Stimulated activated CD4-positive, alpha-beta T cell treated with anti-CD3 and anti-CD28 coated beads, Interleukin-12 subunit alpha, Interleukin-12 subunit beta, amount 100 ng/mL, for 24 hours (primary cell): ENCODE data around the gene OCIAD1.
A peak's percentile ranks its signal among the peaks of the same experiment; 100 is the strongest.
"Not testable (repeated sequence)": the region's sequence is repeated elsewhere in the genome, so short reads cannot be mapped to it uniquely, and the experiment has no call there.

Experiments used
- DNase-seq, 2 experiments: peaks; one replicate each; pipeline ENCODE4 v3.0.0-alpha.2; 2020; ENCODE audit warnings: low read depth in 2 of 2

The OCIAD1 gene

DNA sequence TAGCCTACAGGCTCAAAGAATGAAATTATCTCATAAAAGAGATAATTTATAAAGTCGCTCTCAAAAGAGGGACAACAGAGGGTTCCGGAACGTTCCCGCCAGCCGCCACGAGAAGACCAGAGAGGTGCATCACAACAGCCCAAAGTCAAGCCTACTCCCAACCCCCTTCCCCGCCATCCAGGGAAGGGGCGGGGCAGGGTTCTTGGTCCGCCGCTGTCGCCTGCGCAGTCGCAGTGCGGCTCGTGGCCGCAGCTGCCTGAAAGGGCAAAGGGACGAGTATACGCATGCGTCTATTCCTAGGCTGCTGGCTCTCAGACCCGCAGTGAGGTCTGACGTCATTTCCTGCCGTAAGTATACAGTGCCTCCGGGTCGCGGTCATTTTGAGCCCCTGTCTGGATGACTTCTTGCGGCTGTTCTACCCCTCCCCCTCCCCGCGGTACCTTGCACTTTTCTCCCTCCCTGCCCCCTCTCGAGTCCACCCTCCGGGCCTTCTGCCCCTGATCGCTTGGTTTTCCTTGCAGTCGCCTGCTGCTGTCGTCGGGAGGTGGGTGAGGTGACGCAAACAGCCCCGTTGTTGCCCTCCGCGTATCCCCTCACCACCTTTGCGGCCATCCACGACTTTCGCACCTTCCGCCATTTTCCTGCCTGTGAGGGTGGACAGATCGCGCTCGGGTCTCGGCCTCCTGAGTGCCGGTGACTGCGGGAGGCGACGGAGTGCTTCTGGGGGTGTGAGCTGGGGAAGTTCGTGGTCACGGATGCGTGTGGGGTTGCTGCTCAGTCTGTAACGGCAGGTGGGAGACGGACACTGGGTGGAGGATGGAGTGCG is at the start of gene OCIAD1:
Gene OCIAD1 (plus strand): TSS at position 383 of the 826 bp plus-strand sequence. CDS start 1,537 bp downstream, outside the sequence.
- DNase-seq = peak; percentile 87 to 89

DNA sequence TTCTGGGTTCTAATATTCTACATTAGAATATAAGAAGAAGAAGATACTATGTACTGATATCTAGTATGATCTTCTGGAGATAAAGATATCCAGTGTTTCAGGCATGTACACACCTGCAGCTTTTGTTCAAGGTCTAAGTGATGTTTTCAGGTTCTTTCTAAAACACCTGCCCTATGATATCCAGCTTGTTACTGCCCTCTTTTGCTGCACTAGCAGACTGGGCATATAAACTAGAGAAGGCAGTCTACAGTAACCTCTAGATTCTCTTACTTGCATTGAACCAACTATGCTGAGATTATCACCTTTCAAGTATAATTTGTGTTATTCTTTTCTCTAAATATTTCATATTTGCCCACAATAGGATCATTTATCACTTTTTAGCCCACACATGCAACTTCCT is 48.9 kb upstream of the OCIAD1 start:
- no peak for DNase-seq

- DNase-seq = no peak
Observed at GRCh38 chr4:48785302-48785701, 45.6 kb upstream of the OCIAD1 start.

DNA sequence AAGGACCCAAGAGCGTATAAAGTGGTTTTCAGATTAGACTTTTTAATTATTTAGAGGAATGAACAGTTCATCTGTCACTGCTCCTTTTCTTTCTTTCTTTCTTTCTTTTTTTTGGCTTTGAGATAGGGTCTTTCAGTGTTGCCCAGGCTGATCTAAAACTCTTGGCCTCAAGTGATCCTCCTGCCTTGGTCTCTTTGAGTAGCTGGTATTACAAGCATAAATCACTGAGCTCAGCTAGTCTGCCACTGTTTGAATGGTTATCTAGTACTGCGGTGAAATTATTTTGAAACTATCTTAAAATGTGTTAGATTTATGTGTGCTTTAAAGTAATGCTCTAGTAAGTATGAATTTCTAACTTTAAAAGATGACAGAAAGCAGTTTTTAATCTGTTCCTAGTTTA is 44.3 kb upstream of the OCIAD1 start:
- DNase-seq = no peak

DNA sequence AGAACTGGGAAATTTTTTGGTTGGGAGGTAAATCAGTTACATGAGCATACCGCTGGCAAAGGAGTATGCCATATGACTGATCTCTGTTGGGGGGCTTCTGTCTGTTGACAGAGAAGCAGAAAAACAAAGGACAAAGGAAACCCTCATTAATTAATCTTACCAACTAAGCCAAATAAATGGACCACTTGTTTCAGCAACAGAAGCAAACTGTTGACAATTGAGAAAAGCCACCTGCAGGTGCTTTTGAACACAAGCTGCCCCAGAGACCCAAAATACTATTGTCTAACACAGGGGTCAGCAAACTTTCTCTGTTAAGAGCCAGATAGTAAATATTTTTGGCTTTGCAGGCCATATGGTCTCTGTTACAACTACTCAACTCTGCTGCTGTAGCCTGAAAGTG is 43.8 kb upstream of the OCIAD1 start:
- DNase-seq = no peak

DNA sequence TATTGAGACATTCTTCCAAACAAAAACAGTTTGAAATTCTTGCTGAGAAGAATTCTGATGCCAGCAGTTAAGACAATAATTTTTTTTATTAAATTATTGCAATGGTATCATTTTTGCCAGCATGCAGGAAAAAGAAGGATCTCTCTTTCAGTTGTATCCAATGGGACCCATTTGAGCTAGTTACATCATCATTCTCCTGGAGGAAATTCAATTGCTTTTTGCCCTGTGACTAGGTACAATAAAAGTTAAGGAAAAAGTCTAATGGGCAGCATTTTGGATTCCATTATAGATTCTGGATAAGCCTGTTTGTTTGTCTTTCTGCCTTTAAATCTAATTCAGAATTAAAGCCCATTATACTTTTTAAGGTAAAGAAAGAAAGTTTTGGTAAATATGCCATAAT is 40.3 kb upstream of the OCIAD1 start:
- no peak for DNase-seq

DNA sequence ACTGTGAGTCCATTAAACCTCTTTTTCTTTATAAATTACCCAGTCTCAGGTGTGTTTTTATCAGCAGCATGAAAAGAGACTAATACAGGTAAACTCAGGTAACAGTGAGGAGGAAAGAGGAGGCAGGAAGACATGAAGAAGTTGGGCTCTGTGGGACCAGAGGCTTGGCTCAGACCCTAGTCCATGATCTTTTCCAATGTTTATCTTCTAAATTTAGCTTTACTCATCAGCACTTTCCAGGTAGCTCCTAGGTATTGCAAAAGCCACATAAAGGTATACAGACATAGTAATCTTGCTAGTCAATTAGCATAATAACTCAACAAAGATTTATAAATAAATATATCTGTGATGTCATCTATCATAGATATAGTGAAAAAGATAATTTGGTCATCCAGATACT is 39.6 kb upstream of the OCIAD1 start:
- DNase-seq = no peak

DNA sequence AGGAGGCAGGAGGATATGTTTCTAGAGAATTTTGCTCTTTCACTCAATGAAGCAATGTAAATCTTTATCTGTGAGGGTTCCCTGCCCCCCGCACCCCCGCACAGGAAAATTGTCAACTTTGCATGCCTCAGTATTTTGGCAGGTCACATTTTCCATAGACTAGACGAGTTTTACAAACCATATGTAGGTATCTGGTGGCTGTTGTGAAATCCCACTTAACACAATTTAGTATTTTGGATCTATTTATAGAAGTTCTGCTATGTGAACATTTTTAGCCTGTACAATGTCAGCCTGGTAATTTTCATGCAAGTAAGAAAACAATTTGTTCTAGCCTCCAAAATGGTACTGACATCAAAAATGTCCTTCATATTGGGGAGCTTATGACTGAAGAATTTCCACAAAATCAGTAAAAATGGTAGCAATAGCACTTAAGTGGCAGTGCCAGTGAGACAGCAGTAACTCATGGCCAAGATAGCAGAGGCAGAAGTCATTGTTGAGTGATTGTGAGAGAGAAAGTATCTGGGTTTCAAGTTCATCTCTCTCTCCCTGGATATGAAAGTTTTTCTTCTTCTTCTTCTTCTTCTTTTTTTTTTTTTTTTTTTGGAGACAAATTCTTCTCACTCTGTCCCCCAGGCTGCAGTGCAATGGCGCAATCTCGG is 38.4 kb upstream of the OCIAD1 start:
- DNase-seq = no peak

GRCh38 chr4:48795108-48795507 is 35.8 kb upstream of the OCIAD1 start:
- DNase-seq = no peak

DNA sequence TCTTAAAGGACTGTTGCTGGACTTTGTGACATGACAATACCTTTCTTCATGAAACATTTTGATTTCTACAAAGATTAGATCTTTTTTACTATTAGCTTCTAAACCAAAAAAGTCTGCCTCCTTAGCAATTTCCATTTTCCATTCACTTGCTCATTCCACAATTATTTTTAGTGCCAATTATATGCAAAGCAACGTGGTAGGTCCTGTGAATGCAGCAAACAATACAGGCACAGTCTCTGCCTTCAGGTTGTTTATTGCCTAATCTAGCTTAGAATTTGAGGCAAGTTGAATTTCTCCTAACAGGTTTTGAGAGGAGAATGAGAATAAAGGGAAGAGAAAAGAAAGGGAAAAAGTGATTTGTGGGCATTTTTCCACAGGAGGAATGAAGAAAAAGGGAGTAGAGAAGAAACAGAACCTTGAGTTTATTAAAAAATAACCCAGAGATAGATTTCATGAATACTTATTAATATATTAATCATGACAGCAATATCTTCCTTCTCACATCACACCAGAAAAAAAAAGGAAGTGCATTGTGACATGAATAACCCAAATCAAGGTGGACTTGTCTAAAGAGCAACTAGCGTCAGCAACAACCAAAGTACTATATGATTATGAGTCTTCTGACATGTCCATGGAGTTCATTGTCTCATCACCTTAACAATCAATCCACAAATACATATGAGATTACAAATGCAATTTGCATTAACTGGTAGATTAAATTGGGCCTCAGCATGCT is 34.5 kb upstream of the OCIAD1 start:
- no peak for DNase-seq

DNA sequence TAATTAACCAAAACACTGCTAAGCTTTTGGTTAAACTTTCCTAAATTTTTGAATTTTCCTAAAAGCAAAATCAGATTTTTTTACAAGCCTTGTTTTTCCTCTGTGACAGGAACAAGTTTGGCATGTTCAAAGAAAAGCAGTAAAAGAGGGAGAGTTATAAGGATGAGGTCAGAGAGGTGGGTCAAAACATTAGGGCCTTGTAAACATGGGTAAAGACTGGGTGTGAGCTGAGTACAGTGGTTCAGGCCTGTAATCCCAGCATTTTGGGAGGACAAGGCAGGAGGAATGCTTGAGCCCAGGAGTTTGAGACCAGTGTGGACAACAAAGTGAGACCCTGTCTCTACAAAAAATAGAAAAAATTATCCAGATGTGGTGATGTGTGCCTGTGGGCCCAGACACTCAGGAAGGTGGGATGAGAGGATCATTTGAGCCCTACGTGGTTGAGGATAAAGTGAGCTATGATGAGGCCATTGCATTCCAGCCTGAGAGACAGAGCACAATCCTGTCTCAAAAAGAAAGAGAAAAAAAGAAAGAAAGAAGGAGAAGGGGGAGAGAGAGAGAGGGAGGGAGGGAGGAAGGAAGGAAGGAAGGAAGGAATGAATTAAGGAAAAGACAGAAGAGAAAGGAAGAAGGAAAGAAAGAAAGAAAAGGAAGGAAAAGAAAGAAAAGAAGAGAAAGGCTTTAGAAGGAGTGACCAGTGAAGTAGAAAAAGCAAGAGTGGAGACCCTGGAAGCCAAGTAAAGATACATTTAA is 33.8 kb upstream of the OCIAD1 start:
- no peak for DNase-seq

DNA sequence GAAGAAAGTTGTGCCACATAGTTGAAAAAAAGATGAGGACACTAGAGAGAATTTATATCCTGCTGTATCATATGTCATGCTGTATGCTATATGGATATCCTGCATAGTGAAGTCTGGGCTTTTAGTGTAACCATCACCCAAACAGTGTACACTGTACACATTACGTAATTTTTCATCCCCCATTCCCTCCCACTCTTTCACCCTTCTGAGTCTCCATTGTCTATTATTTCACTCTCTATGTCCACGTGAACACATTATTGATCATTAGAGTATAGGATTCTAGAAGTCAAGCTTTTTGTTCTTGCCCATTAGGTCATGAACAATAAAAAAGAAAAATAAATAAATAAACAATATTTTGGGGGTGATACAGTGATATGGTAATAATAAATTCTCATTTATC is 32.8 kb upstream of the OCIAD1 start:
- no peak for DNase-seq

GRCh38 chr4:48799157-48799556 is 31.7 kb upstream of the OCIAD1 start:
- DNase-seq = no peak

- DNase-seq = not testable (repeated sequence)
Observed at GRCh38 chr4:48800155-48800554, 30.7 kb upstream of the OCIAD1 start.

DNA sequence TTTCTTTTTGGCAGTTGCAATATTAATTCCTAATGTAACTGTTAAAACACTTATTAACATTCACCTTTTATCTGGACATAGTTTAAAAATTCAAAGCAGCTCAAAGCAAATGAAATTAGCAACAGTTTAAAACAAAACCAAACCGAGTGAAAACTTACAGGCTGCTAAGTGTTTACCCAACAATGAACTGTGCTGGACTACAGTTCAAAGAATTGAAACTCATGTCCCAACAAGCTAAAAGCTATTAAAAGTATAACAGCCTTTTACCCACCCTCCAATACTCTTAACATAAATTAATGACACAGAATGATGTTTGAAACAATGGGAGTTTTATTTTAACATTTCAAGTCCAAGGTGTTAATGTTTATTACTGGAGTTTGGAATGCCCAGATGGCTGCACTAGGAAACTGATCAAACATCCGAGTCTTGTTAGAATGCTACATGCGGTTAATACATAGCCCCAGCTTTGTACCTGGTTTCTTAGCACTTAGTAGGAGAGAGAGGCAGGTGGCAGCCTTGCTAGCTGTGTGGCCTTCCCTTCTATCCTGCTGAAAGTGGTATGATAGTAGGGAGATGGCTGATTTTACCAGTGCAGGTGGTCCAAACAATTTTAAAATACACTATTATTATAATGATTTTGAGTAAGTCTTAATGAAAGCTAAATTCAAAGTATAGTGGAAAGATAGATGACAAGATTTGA is 29.7 kb upstream of the OCIAD1 start:
- no peak for DNase-seq

- DNase-seq = no peak
Observed at GRCh38 chr4:48804584-48805301, 26.1 kb upstream of the OCIAD1 start.

- DNase-seq = no peak
Observed at GRCh38 chr4:48812866-48813265, 18.0 kb upstream of the OCIAD1 start.

DNA sequence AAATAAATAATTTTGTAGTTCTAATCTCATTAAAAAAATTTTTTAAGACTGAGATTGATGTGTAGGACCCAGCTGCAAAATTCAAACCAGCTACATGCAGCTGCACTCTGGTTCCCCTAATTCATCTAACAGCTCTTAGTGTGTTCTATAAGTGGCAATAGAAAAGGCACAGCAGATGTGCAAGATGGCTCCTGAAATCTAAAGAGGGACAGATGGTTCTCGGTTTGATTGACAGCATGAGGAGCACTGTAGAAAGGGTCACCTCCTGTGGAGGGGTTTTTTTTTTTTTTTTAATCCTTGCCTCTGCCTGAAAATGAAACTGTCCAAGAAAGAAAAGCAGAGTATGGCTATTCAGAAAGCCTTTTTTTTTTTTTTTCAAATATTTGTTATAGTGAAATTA is 16.9 kb upstream of the OCIAD1 start:
- DNase-seq = no peak

GRCh38 chr4:48815483-48815882 is 15.4 kb upstream of the OCIAD1 start:
- no peak for DNase-seq

DNA sequence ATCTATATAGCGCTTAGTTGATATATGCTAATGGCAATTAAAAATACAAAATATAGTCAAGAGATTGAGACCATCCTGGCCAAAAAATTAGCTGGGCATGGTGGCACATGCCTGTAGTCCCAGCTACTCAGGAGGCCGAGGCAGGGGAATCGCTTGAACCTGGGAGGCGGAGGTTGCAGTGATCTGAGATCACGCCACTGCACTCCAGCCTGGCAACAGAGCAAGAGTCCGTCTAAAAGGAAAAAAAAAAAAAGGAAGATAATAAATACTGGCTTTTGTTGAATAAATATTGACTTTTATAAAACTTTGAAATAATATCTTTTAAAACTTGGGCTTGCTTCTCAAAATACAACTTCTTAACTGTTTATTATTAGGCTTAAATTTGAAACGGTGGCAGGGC is 14.6 kb upstream of the OCIAD1 start:
- DNase-seq = not testable (repeated sequence)

- no peak for DNase-seq
Observed at GRCh38 chr4:48816971-48817370, 13.9 kb upstream of the OCIAD1 start.
